NB4 (cell line): ENCODE measurements around the gene N4BP2L2.

Experiments used
- DNase-seq: peaks from one replicate; pipeline ENCODE4 v3.0.0; 2010; ENCODE audit warnings: low read depth
- H3K4me3 ChIP-seq: one replicate; pipeline ENCODE4 v1.5.1; 2011; ENCODE audit warnings: mild to moderate bottlenecking, low read depth, low read length, moderate library complexity
- MYC ChIP-seq: IDR thresholded peaks from 2 replicates; pipeline ENCODE4 v1.6.1; 2011; ENCODE audit warnings: low read depth, low read length
- POLR2A ChIP-seq: IDR thresholded peaks from 2 replicates; pipeline ENCODE4 v1.6.1; 2011; ENCODE audit warnings: mild to moderate bottlenecking; ENCODE audit not compliant: insufficient read length; ENCODE audit errors: extremely low read depth
- TF ChIP-seq, protein P1 (sequence below): IDR thresholded peaks from 2 replicates; pipeline ENCODE4 v1.6.1; 2011; ENCODE audit warnings: low read depth, low read length
- TF ChIP-seq, protein P2 (sequence below): IDR thresholded peaks from one replicate; pipeline ENCODE4 v1.5.1; 2012; ENCODE audit warnings: low read depth, low read length

N4BP2L2 gene

DNA sequence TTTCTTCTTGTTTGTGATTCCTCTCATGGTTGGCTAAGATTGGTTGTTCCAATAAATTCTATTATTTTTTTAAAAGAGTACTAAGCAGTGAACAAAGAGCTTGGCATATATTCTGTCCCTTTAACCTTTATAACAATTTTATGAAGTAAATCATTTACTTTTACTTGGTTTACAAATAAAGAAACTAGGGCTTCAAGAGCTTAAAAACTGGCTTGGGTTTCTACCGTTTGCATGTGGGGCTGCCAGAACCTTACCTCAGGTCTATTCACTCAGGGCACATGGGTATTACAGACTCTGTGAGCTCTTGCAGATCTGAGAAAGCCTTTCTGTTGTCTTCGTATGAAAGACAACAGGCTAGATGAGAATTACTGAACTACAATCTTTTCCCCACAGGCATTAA, 124.0 kb downstream of the N4BP2L2 start:
- no peak for TF ChIP-seq MYC
- TF ChIP-seq, protein P1, sequence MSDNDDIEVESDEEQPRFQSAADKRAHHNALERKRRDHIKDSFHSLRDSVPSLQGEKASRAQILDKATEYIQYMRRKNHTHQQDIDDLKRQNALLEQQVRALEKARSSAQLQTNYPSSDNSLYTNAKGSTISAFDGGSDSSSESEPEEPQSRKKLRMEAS, result no peak
- TF ChIP-seq POLR2A, result no peak
- H3K4me3 ChIP-seq, result no peak overlapping the region
- no peak for DNase-seq

DNA sequence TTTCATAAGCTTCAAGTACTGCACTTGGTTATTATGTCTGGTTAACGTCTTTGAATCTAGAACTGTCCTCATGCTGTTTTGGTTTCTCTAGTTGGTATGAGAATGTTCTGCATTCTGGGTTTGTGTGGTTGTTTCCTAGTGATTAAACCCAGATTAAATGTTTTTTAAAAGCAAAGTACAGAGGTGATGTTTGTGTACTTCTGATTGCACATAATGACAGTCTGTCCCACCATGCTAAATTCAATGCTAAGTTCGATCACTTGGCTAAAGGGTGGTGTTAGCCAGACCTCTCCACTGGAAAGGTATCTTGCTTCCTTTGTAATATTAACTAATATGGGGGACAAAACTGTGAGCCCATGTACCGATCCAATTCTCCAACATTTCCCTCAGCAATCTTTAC, 125.3 kb downstream of the N4BP2L2 start:
- no peak for DNase-seq
- no peak overlapping the region for H3K4me3 ChIP-seq
- TF ChIP-seq POLR2A, result no peak
- no peak for TF ChIP-seq MYC
- TF ChIP-seq, protein P1, result no peak
- TF ChIP-seq, protein P2, sequence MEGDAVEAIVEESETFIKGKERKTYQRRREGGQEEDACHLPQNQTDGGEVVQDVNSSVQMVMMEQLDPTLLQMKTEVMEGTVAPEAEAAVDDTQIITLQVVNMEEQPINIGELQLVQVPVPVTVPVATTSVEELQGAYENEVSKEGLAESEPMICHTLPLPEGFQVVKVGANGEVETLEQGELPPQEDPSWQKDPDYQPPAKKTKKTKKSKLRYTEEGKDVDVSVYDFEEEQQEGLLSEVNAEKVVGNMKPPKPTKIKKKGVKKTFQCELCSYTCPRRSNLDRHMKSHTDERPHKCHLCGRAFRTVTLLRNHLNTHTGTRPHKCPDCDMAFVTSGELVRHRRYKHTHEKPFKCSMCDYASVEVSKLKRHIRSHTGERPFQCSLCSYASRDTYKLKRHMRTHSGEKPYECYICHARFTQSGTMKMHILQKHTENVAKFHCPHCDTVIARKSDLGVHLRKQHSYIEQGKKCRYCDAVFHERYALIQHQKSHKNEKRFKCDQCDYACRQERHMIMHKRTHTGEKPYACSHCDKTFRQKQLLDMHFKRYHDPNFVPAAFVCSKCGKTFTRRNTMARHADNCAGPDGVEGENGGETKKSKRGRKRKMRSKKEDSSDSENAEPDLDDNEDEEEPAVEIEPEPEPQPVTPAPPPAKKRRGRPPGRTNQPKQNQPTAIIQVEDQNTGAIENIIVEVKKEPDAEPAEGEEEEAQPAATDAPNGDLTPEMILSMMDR, result no peak

DNA sequence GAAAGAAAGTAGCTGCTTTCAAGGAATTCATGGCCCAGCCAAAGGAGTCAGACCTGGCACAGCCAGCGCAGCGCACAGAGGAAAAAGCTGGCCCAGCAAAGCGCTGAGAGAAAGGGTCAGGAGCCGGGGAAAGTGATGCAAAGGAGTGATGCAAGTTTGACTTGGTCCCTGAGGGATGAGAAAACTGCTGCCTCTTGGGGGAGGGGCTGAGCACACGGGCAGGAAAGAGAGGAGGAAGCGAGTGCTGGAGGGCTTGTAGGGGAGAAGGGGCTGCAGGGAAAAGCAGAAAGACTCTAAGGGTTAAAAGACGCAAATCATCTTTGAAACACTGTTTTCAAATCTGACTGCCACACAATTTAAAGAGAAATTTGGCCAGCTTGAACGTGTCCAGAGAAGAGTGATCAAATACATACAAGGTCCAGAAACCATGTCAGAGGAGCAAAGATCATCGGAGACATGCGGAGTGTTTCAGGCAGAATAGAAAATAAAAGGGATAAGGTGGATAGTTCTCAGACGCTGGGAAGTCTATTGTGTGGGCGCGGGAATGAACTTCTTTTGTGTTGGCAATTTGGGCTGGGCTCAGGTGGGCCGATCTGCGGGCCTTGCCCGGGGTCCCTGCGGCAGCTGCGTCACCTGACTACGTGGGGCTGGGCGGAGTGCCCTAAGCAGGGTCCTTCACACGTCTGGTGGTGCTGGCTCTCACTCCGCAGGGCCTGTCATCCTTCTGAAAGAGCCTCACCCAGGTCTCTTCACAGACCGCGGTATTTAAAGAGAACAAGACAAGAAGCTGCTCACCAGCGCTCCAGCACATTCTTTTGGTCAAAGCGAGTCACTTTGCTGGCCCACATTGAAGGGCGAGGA, 128.8 kb downstream of the N4BP2L2 start:
- H3K4me3 ChIP-seq, result no peak overlapping the region
- TF ChIP-seq, protein P1, result peak; percentile 38; the same call in 1 of the 2 replicates
- TF ChIP-seq MYC, result no peak; the same call in 1 of the 2 replicates
- DNase-seq, result peak; percentile 92

GRCh38 chr13:32409001-32409313, 129.6 kb downstream of the N4BP2L2 start:
- no peak for DNase-seq
- no peak overlapping the region for H3K4me3 ChIP-seq
- TF ChIP-seq POLR2A (no peak), MYC (no peak)
- TF ChIP-seq, protein P2, result no peak
- TF ChIP-seq, protein P1, result no peak

- DNase-seq, result peak; percentile 29
- TF ChIP-seq, protein P2, result no peak
- TF ChIP-seq POLR2A, result no peak
- TF ChIP-seq, protein P1, result no peak
- no peak for TF ChIP-seq MYC
Observed at GRCh38 chr13:32408296-32409000, 130.1 kb downstream of the N4BP2L2 start.

GRCh38 chr13:32407854-32408253, 130.7 kb downstream of the N4BP2L2 start:
- DNase-seq, result no peak
- TF ChIP-seq, protein P2, result no peak
- TF ChIP-seq, protein P1, result no peak
- TF ChIP-seq MYC, result no peak
- H3K4me3 ChIP-seq, result no peak overlapping the region

More at GRCh38 chr13:32408296-32409000, 130.1 kb downstream of the N4BP2L2 start:
- H3K4me3 ChIP-seq, result no peak overlapping the region
